NB4 (cell line): ENCODE measurements around the gene AUTS2.

Experiments used
- DNase-seq: peaks from one replicate; pipeline ENCODE4 v3.0.0; 2010; ENCODE audit warnings: low read depth
- H3K4me3 ChIP-seq: one replicate; pipeline ENCODE4 v1.5.1; 2011; ENCODE audit warnings: mild to moderate bottlenecking, low read depth, low read length, moderate library complexity
- MYC ChIP-seq: IDR thresholded peaks from 2 replicates; pipeline ENCODE4 v1.6.1; 2011; ENCODE audit warnings: low read depth, low read length
- POLR2A ChIP-seq: IDR thresholded peaks from 2 replicates; pipeline ENCODE4 v1.6.1; 2011; ENCODE audit warnings: mild to moderate bottlenecking; ENCODE audit not compliant: insufficient read length; ENCODE audit errors: extremely low read depth
- TF ChIP-seq, protein P1 (sequence below): IDR thresholded peaks from 2 replicates; pipeline ENCODE4 v1.6.1; 2011; ENCODE audit warnings: low read depth, low read length
- TF ChIP-seq, protein P2 (sequence below): IDR thresholded peaks from one replicate; pipeline ENCODE4 v1.5.1; 2012; ENCODE audit warnings: low read depth, low read length

AUTS2 gene

DNA sequence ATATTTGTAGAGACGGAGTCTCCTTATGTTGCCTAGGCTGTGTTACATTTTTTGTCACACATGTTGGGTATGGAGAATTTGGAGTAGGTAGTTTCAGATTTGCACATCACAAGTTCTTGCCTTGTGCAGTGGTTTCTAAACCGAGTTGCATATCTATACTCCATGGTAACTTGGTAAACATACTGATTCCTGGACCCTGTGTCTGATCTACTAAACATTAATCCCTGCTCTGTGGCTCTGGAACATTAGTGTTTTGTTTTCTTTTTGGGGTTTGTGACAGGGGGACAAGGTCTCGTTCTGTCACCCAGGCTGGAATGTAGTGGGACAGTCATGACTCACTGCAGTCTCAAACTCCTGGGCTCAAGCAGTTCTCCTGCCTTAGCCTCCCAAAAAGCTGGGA lies 24.7 kb downstream of the AUTS2 start:
- DNase-seq = no peak
- H3K4me3 ChIP-seq = no peak overlapping the region
- TF ChIP-seq, protein P1, sequence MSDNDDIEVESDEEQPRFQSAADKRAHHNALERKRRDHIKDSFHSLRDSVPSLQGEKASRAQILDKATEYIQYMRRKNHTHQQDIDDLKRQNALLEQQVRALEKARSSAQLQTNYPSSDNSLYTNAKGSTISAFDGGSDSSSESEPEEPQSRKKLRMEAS = no peak
- TF ChIP-seq, protein P2, sequence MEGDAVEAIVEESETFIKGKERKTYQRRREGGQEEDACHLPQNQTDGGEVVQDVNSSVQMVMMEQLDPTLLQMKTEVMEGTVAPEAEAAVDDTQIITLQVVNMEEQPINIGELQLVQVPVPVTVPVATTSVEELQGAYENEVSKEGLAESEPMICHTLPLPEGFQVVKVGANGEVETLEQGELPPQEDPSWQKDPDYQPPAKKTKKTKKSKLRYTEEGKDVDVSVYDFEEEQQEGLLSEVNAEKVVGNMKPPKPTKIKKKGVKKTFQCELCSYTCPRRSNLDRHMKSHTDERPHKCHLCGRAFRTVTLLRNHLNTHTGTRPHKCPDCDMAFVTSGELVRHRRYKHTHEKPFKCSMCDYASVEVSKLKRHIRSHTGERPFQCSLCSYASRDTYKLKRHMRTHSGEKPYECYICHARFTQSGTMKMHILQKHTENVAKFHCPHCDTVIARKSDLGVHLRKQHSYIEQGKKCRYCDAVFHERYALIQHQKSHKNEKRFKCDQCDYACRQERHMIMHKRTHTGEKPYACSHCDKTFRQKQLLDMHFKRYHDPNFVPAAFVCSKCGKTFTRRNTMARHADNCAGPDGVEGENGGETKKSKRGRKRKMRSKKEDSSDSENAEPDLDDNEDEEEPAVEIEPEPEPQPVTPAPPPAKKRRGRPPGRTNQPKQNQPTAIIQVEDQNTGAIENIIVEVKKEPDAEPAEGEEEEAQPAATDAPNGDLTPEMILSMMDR = no peak
- no peak for TF ChIP-seq MYC

DNA sequence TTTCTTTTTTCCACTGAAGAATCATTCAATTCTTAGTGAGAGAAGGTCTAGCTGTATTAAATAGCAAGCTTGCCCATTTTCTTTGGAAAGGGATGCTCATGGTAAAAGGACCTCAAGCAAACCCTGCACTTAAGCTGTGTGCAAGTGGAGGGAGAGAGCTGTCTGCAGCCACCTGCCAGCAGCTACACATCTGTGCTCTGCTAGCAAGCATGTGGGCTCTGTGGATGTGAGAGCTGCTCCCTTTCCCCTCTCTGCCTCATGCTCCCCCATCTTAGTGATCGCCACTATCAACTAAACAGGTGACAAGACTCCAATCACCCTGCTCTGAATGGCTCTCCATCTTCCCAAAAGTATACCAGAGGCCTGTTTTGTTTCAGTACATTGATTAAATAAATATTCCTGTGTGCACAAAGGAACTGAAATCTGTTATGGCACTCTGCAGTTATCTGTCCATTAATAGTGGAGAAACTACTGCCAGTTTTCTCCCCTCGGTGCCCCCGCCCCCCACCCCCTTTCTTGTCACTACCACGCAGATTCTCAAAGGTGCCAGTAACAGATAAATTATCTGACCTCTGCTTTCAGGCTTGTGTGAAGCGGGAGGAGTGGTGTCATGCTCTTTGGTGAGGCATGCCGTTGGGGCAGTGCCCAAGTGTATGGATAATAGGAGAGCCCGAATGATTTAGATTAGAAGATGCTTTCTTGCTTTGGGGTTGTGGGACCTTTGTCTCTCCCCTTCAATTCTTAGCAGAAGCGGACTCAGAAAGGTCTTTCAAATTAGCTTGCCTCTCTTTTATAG lies 26.4 kb downstream of the AUTS2 start:
- DNase-seq = no peak
- no peak for TF ChIP-seq MYC
- TF ChIP-seq, protein P1 = no peak
- TF ChIP-seq POLR2A = no peak
- TF ChIP-seq, protein P2 = no peak
- H3K4me3 ChIP-seq = no peak overlapping the region

DNA sequence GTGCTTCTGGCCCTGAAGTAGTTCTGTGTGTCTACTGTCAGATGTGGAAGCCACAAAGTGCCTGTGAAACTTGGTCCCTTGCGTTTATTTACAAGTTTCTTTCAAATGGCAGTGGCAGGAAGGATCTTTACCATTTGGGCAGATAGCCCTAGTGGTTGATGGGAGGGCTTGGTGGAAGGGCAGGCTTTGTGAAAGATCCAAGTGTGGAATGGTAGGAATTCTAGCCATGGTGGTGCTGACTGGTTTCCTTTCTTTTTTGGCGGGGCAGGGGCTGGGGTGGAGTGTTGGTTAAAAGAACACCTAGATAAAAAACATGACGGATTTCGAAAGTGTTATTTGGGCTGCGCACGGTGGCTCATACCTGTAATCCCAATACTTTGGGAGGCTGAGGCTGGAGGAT lies 27.0 kb downstream of the AUTS2 start:
- DNase-seq = no peak
- TF ChIP-seq, protein P2 = no peak
- no peak for TF ChIP-seq POLR2A
- no peak for TF ChIP-seq MYC
- TF ChIP-seq, protein P1 = no peak

DNA sequence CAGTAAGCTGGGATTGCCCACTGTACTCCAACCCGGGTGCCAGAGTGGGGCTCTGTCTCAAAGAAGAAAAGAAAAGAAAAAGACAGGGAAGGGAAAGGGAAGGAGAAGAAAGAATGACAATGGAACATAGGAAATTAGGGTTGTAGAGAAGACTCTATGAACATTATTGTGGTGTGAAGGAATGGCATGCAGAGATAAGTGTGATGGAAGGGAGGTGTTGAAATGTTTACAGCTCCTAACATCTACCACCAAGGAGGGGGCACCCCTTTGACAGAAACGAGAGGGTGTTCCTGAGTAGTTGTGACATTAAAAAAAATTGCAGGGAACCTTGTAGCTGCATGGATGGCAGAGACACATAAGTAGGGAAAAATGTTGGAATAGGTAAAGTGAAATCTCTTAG lies 27.5 kb downstream of the AUTS2 start:
- TF ChIP-seq, protein P1 = no peak
- no peak for TF ChIP-seq POLR2A
- TF ChIP-seq, protein P2 = no peak
- no peak overlapping the region for H3K4me3 ChIP-seq
- no peak for DNase-seq

More for the DNA sequence above, 27.0 kb downstream of the AUTS2 start:
- H3K4me3 ChIP-seq = no peak overlapping the region

DNA sequence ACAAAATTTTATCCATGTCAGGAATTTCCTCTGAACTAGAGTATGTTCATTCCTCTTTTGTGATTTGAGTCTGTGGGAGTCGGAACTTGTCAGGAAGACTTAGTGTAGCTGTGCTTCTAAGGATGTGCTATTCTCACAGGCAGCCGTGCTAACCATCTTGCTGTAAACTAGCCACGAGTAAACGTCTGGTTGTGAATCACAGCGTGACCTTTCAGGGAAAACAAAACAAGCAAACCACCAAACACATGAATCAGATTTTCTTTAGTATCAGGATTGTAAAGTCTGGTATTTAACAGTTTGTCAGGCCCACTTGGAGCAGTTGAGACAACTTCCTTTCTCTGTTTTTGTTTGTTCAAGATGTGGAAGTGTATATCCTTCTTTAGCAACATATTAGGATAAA lies 32.0 kb downstream of the AUTS2 start:
- DNase-seq = no peak
- TF ChIP-seq POLR2A (no peak), MYC (no peak)
- TF ChIP-seq, protein P1 = no peak
- H3K4me3 ChIP-seq = no peak overlapping the region

DNA sequence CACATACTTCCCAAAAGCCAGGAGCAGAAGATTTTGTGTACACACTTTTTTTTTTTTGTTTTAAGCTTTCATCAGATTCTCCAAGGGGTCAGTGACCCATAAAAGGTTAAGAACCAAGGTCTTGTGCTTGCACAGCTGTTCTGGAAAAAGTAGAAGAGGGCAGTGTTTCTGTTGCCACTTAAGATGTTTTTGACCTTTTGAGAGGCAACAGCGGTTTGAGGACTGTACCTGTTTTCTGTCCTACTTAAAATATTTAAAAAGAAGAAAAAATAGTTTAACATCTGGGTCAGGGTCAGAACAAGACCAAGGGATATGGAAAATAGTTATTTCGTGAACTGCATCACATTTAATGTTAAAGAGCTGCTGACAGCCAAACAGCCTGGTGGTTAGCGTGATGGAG lies 32.9 kb downstream of the AUTS2 start:
- TF ChIP-seq, protein P1 = no peak
- TF ChIP-seq POLR2A = no peak
- no peak for TF ChIP-seq MYC
- TF ChIP-seq, protein P2 = no peak
- no peak overlapping the region for H3K4me3 ChIP-seq

More for the DNA sequence above, 32.9 kb downstream of the AUTS2 start:
- DNase-seq = no peak
